ENCODE data around the gene COL19A1. TPM values are rescaled to one million over a fixed set of nuclear protein-coding genes. Genes with fewer than 3 reads are reported as not detected.

COL19A1 gene
- total RNA-seq, 1 experiment from 2014 or later = not detected

DNA sequence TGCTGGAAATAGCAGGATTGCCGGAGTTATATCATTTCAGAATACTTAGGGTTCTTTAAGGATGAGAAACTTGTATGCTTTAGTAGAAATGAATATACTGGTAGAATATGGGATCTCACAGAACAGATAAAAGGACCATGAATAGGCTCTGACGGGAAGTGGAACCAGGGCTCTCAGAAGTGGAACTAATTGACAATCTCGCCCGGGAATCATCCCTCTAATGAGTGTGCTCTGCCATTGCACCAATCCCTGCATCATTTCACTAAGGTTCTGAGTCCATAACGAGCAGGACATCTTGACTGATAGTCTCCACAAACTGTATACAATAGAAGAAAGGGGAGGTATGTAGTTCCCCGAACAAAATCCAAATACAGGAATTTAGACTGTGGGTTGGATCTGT, 286.4 kb downstream of the COL19A1 start:
- DNase-seq = no peak
- no peak overlapping the region for H3K4me3 ChIP-seq
- no peak overlapping the region for H3K4me2 ChIP-seq
- no peaks in the 10 kb centered on the region for H4K20me1 ChIP-seq (ENCODE audit: insufficient read depth)
- no peak overlapping the region for H3K27ac ChIP-seq
- CTCF ChIA-PET = no interaction called here
- H3K4me1 ChIP-seq (replicated peaks; ENCODE audit: insufficient read depth) = no peaks in the 10 kb centered on the region
- POLR2A ChIA-PET (ENCODE audit: unreplicated experiment) = no interaction called here
- no peaks in the 10 kb centered on the region for H3K36me3 ChIP-seq (ENCODE audit: low read depth)
- H3K27me3 ChIP-seq (ENCODE audit: insufficient read depth, low read depth) = no peaks in the 10 kb centered on the region
- intact Hi-C loops (cut with micrococcal nuclease; ENCODE audit: unreplicated experiment) = no loop called here
- H3K79me2 ChIP-seq (ENCODE audit: low read depth) = no peaks in the 10 kb centered on the region
- H3K9me3 ChIP-seq (ENCODE audit: insufficient read depth, low read depth) = no peaks in the 10 kb centered on the region
- H3F3A ChIP-seq (ENCODE audit: insufficient read depth, low read depth) = no peaks in the 10 kb centered on the region
- BruUV-seq (replicated peaks) = no TSS peak
- no peaks in the 10 kb centered on the region for H3K9me2 ChIP-seq (ENCODE audit: insufficient read depth)
- H2AFZ ChIP-seq = no peak overlapping the region
- TF ChIP-seq, protein P1, sequence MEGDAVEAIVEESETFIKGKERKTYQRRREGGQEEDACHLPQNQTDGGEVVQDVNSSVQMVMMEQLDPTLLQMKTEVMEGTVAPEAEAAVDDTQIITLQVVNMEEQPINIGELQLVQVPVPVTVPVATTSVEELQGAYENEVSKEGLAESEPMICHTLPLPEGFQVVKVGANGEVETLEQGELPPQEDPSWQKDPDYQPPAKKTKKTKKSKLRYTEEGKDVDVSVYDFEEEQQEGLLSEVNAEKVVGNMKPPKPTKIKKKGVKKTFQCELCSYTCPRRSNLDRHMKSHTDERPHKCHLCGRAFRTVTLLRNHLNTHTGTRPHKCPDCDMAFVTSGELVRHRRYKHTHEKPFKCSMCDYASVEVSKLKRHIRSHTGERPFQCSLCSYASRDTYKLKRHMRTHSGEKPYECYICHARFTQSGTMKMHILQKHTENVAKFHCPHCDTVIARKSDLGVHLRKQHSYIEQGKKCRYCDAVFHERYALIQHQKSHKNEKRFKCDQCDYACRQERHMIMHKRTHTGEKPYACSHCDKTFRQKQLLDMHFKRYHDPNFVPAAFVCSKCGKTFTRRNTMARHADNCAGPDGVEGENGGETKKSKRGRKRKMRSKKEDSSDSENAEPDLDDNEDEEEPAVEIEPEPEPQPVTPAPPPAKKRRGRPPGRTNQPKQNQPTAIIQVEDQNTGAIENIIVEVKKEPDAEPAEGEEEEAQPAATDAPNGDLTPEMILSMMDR (conservative IDR thresholded peaks at IDR 0.05) = no peak
- TF ChIP-seq EZH2 (IDR thresholded peaks at IDR 0.05; ENCODE audit: low read depth) = no peak

DNA sequence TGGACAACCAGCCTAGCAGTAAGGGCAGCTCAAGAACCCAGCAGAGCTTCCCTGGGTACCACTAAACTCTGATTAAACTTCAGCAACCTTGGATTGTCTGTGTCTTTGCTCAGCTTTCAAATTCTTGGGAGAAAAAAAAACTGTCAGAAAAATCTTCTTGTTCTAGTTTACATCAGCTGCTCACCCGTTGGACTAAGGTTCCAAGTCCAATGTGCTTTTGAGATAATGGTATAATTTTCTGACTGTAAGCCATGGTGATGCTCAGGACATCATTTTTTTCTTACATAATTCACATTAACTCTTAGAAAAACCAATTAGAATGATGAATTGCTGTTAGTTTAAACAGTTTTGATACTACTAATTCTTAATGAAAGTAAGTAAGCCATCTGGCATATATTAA, 290.7 kb downstream of the COL19A1 start:
- CTCF ChIA-PET = no interaction called here
- H3K27me3 ChIP-seq (ENCODE audit: insufficient read depth, low read depth) = no peaks in the 10 kb centered on the region
- H3K9me2 ChIP-seq (ENCODE audit: insufficient read depth) = no peaks in the 10 kb centered on the region
- no peaks in the 10 kb centered on the region for H3F3A ChIP-seq (ENCODE audit: insufficient read depth, low read depth)
- no peaks in the 10 kb centered on the region for H3K36me3 ChIP-seq (ENCODE audit: low read depth)
- TF ChIP-seq, protein P1 (conservative IDR thresholded peaks at IDR 0.05) = no peak
- TF ChIP-seq EZH2 (IDR thresholded peaks at IDR 0.05; ENCODE audit: low read depth) = no peak
- no peaks in the 10 kb centered on the region for H3K4me1 ChIP-seq (replicated peaks; ENCODE audit: insufficient read depth)
- no peak overlapping the region for H2AFZ ChIP-seq
- BruUV-seq (replicated peaks) = no TSS peak
- no peak overlapping the region for H3K4me3 ChIP-seq
- intact Hi-C loops (cut with micrococcal nuclease; ENCODE audit: unreplicated experiment) = no loop called here
- H3K27ac ChIP-seq = no peak overlapping the region
- no peaks in the 10 kb centered on the region for H3K9me3 ChIP-seq (ENCODE audit: insufficient read depth, low read depth)
- H3K79me2 ChIP-seq (ENCODE audit: low read depth) = no peaks in the 10 kb centered on the region
- H3K4me2 ChIP-seq = no peak overlapping the region
- DNase-seq = no peak
- POLR2A ChIA-PET (ENCODE audit: unreplicated experiment) = no interaction called here
- no peaks in the 10 kb centered on the region for H4K20me1 ChIP-seq (ENCODE audit: insufficient read depth)

DNA sequence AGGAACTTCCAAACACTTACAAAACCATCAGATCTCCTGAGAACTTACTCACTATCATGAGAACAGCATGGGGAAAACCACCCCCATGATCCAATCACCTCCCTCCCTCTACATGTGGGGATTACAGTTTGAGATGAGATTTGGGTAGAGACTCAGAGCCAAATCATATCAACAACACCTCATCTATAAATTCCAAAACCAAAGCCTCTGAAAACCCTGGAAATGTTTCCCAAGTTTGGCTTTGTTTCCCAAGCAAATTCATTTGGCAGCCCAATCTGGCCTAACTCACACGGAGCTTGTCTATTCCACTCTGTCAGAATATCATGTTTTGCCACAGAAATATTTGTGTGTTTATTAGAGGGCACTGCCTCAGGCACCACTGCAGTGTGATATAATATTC, 293.9 kb downstream of the COL19A1 start:
- Histone ChIP-seq H3F3A (ENCODE audit: insufficient read depth, low read depth) (no peaks in the 10 kb centered on the region), H3K27me3 (ENCODE audit: insufficient read depth, low read depth) (no peaks in the 10 kb centered on the region), H2AFZ (no peak overlapping the region), H4K20me1 (ENCODE audit: insufficient read depth) (no peaks in the 10 kb centered on the region), H3K9me3 (ENCODE audit: insufficient read depth, low read depth) (no peaks in the 10 kb centered on the region), H3K79me2 (ENCODE audit: low read depth) (no peaks in the 10 kb centered on the region), H3K36me3 (ENCODE audit: low read depth) (no peaks in the 10 kb centered on the region), H3K9me2 (ENCODE audit: insufficient read depth) (no peaks in the 10 kb centered on the region), H3K27ac (no peak overlapping the region), H3K4me3 (no peak overlapping the region), H3K4me2 (no peak overlapping the region), H3K4me1 (replicated peaks; ENCODE audit: insufficient read depth) (no peaks in the 10 kb centered on the region)
- ChIA-PET CTCF (no interaction called here), POLR2A (ENCODE audit: unreplicated experiment) (no interaction called here)
- BruUV-seq (replicated peaks) = no TSS peak
- TF ChIP-seq, protein P1 (conservative IDR thresholded peaks at IDR 0.05) = no peak
- TF ChIP-seq EZH2 (IDR thresholded peaks at IDR 0.05; ENCODE audit: low read depth) = no peak
- DNase-seq = no peak
- intact Hi-C loops (cut with micrococcal nuclease; ENCODE audit: unreplicated experiment) = loop anchor here (10.0 kb wide), 1 partner anchor 325 kb away; no protein-coding TSS in a partner anchor

All from PC-9 (cell line).